Amniotic stem cell (primary cell): ENCODE measurements around the gene MSH5.
"Not testable (repeated sequence)": the region's sequence is repeated elsewhere in the genome, so short reads cannot be mapped to it uniquely, and the experiment has no call there.

Experiments
- DNase-seq: peaks from one replicate; lab custom pipeline; 2025; lab: John Stamatoyannopoulos, UW

Gene MSH5

DNA sequence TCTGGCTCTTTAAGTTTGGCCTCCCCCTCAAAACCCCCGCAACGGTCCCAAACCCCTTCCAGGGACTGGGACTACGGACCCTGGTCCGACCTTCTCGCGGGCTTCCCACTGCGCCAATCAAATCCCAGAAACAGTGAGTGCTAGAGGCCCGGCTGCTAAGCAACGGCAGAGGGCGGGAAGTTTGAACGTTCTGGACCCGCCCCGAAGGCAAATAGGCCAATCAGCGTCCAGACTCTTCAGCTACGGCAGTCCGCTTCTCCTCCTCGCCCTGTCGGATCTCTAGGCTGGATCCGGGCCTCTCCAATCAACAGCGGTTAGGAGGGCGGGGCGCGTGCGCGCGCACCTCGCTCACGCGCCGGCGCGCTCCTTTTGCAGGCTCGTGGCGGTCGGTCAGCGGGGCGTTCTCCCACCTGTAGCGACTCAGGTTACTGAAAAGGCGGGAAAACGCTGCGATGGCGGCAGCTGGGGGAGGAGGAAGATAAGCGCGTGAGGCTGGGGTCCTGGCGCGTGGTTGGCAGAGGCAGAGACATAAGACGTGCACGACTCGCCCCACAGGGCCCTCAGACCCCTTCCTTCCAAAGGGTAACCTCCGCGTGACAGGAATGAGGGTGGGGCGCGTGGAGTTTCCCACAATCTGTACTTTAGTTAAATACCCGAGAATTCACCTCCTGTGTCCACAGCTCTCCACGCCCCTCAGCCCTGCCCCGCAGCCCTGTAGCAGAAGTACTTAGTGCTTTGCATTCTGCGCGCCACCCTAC lies at the start of gene MSH5:
Gene MSH5, plus strand, starts transcription at position 367 of the 758 bp plus-strand sequence. CDS start 462 bp downstream, outside the sequence.
- DNase-seq, result peak; percentile 96

DNA sequence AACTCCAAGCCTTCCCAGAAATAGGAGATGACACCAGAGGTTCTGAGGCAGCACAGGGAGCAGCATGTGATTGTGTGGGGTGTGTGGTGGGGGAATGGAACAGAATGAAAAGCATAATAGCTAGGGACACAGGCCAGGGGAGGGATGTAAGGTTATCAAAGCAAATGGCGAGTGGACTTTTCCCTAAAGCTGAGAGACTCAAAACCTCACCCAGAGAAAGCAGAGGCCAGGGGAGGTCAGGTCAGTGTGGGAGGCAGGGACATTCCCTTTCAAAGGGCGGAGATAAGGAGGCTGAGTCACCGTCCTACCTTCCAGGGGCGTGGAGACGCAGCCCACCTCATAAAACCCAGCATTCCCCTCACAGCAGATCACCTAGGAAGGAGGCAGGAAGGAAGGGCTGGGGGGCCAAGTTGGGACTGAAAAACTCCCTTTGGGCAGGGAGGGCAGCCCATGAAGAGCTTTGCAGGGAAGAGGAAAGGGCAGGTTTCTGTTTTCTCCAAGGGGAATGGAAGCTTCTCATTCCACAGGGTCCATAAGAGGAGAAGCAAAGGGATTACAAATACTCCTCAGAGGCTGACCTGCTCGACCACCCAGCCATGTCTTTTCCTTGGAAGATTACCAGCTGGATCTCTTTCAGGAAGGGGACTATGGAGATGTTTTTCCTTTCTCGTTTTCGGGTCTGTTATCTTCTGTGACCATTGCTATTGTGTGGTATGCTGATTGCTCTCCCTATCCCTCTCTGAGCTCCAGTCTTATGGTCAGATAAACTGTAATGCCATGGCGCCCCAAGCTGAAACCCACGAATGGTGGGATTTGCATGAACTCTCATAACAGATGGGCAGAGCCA lies 49.4 kb upstream of the MSH5 start:
- no peak for DNase-seq

DNA sequence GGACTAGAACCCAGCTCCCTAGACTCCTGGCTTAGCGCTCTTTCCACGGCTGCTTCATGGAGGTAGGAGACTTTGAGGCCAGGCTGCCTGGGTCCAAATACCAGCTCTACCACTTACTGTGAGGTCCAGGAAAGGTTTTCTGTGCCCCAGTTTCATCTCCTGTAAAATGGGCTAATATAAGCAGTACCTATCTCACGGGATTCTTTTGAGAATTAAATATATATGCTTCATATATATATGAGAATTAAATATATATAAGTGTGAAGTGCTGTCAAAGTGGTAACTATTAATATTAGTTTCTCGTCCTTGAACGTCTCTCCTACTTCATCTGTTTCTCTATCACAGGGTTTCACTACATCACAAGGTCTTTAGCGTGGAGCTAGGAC lies 48.7 kb upstream of the MSH5 start:
- no peak for DNase-seq

DNA sequence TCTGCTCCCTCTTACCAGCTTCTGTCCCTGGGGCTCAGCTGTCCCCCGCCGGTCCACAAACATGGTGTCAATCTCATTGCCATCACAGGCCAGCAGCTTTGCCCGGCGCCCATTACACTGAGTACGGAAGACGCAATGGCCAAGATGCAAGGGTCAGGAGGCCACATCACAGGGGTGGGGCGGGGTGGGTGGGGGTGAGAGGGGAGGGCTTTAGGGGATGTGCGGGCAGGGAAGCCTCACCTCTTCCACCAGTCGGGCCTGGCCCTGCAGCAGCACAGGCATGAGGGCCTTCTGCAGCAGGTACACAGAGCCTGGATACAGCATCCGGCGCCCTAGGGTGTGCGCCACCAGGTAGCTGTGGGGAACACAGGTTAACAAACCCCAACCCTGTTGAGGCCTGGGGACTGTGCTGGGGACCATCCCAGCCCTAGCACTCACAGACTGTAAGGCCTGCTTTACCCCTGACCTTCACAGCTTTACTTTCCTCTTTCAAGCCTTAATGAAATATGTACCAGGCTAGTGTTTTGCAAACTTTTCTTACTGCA lies 48.2 kb upstream of the MSH5 start:
- no peak for DNase-seq

DNA sequence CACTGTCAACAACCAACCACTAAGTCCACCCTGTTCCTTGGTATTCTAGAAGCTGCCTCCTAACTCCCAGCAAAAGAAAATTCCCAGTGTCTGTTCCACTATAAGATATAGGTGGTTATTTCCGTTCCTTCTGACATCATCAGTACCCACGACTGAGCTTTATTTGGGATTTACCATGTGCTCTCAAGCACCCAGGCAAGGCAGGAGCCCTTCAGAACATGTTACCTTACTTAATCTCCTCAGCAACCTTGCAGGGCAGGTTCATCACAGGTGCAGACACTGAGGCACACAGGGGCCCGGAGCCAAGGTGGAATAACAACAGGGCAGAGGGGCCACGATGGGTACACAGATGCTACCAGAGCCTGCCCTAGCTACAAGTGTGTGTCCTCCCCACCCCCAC lies 47.5 kb upstream of the MSH5 start:
- no peak for DNase-seq

DNA sequence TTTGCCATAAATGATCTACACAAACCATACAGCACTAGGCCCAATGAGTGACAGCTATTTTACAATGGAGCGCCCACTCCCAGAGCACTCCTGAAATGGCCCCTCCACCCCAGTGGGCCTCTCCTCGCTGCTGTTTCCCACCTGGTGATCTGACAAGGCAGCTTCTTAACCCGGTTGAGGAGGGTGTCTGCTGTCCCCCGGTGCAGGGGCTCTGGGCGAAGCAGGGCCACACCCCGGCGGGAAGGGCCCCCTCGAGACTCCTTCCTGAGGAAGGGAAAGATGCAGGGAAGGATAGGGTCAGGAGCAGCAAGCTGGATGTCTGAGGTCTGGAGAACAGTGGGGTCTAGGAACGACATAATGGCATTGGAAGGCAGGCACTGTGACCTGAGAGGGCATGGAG lies 46.9 kb upstream of the MSH5 start:
- DNase-seq, result no peak

DNA sequence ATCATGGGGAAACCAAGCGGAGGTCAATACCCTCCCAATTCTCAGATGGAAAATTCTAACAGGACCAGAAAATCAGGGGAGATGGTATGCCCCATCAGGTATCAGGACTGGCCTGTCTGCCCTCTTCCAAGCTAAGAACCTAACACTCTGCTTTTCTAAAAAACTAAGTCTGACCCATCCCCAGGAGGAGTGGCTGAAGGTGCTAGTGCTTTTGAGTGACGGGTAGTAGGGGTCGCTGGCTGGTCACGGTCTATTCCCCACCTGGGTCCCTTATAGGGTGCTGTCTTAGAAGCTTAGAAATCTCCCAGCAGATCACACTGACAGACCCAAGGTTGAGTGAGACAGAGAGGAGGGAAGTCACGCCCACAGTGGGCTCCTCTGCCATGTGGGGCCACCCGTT lies 46.3 kb upstream of the MSH5 start:
- no peak for DNase-seq

DNA sequence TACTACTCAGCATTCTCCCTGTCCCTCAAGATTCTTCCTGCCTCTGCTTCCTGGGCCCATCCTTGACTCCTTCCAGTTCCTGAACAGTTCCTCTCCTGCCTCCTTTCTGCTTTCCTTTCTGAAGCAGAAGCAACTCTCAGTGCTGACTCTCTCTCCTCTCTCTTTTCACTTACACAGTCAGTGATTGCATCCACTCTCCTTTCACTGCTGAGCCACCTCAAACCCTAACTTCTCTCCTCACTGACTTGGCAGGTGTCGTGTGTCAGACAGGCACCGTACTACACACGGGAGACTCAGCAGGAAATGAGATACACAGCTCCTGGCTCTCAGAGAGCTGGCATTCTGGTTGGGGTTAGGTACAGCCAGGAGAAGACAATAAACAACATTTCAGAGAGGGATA lies 42.2 kb upstream of the MSH5 start:
- DNase-seq, result no peak

DNA sequence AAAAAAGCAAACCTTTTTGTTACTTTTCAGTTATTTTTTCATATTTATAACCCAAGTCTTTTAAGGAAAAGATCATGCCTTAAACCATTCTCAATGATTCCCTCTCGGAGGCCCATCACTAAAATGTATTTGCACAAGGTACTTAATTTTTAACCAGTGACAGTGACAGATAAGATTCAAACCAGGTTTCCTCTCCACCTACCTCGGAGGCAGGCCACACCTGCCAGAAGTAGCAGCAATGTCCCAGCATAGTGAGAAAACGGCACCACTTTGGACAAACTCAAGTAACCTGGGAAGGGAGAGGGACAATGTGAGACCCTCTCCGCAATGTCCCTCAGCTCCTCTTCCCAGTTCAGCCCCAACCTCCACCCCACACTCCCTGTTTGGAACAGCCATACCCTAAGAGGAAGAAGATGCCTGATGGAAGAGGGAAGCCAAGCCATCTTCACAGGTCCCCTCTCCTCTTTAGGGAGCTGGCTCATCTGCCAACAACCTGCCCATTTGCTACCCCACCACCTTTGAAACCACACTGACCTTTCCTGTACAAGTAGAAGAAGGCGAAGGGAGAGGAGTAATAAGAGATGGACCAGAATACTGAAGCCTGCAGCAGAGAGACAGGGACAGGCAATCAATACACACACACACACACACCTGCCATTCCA lies 38.9 kb upstream of the MSH5 start:
- no peak for DNase-seq

DNA sequence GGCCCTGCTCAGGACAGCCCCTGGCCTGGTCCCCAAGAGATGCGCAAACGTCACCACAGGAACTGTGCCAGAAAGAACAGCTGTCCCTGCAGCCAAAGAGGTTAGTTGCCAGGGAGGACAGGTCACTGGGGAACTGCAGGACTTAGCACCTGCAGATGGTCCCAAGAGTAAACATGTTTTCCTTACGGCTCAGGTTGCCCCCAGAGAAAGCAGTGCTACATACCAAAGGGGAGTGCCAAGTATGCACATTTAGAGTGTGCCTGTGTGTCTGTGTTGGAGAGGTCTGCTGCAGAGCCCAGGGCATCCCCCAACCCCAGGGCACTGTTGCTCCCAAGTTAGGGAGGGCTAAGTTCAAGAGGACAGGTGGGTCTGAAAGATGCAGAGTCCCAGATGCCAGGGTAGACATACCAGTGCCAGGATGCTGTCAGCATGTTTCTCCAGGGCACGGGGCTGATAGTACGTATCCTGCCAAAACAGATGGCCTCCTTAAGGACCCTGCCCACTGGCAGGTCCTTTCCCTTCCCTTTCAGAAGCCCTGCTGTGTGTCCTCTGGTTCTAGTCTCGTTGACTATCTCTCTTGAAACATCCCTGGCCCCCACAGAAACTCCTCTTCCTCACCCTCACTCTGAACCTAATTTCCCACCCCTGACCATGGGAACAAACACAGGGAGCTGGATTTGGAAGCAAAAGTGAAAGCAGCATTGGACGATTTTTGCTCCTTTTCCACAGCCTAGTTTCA lies 38.0 kb upstream of the MSH5 start:
- DNase-seq, result no peak

DNA sequence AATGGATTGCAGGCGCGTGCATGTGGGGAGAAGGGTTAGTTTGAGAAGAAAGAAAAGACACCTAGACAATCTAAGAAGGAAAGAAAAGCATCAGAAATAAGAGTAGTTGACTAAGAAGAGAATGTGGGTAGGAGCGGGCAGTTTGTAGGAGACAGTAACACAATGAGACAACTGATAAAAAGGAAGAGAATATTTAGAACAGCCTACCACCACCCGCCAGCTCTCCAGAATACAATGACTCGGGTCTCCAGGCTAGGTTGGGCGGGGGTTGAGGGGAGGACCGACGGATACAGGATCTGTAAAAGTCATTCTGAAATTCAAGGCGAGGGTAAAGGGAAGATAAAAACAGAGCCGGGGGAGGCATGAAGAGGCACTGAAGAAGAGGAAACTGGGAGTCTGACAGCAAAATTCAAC lies 37.4 kb upstream of the MSH5 start:
- DNase-seq, result no peak

DNA sequence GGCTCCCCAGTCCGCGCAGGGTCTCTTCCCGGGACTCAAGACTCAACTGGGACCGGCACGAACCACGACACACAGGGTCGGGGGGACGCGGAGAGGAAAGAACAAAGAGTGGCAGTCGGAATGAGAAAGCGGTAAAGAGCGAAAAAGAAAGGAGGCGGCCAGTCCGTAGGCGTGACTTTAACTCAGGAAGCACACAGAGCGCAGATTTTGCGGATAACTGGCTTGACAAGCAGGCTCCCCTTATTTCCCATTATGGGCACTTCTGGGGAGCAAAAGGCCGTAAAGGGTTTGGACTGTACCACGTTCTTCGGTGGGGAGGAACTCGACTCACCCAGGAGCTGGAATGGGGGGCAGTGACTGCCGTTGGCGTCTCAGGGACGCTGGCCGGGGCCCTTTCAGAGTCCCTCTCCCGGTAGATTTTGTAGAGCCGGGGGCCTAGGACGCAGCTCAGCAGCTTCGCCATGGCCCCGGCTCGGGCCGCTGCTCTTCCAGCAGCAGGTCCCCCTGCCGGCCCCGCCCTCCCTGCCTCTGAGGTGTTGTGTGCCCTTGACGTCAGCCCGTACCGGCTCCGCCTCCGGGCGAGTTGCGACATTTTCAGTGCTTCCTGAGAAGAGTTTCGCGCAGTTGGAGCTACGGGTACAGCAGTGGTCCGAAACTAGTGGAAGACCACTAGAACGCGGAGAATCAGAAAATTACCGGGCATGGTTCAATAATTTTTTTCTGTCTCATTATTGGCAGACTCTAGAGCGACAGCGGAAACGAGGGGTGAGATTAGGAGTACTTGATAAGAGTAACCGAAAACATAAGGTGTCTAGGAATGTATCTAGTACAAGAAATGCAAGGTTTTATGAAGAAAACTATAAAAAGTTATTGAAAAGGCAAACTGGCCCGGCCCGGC lies 36.7 kb upstream of the MSH5 start, which contains the start of gene ABHD16A:
Gene ABHD16A, minus strand, starts transcription at position 506 of the 898 bp plus-strand sequence. Its CDS starts 43 bp downstream, at position 463.
- peak; percentile 87 for DNase-seq

DNA sequence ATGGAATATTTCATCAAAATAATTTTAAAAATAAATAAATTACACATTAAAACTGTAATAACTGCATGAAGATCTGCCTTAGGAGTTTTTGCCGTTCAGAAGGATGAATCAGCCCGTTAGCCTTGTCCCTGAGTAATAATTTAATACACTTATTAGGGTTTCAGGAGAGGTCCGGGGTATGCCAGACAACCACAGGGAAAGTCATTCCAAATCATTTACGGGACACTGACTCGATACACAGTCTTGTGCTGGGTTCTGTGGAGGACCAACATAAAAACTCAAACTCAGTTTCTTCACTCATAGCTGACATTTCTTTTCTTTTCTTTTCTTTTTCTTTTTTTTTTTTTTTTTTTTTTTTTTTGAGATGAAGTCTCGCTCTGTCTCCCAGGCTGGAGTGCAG lies 33.9 kb upstream of the MSH5 start:
- DNase-seq, result no peak

DNA sequence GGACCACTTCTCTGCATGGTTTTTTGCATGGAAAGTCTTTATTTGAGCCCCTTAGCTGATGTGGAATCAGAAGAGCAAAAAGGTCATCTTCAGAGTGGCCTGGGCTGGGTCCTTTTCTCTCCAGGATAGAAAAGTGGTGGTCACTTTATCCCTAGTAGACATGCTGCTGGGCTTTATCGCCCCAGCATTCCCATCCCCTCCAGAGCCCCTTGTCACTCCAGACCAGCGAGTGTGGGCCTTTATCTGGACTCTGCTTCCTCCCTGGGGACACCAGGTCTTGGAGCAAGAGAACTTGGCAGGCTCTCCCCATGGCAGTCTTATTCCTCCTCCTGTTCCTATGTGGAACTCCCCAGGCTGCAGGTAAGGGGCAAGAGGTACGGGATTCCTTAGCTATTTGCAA lies 33.2 kb upstream of the MSH5 start, which contains the start of gene LY6G6F:
Gene LY6G6F, plus strand, starts transcription at position 268 of the 400 bp plus-strand sequence. Its CDS starts 41 bp downstream, at position 309.
- no peak for DNase-seq

DNA sequence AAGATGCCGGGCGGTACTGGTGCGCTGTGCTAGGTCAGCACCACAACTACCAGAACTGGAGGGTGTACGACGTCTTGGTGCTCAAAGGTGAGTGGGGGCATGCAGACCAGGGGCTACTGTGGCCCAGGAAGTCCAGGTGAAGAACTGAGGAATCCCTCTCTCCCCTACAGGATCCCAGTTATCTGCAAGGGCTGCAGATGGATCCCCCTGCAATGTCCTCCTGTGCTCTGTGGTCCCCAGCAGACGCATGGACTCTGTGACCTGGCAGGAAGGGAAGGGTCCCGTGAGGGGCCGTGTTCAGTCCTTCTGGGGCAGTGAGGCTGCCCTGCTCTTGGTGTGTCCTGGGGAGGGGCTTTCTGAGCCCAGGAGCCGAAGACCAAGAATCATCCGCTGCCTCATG lies 32.1 kb upstream of the MSH5 start:
- no peak for DNase-seq

DNA sequence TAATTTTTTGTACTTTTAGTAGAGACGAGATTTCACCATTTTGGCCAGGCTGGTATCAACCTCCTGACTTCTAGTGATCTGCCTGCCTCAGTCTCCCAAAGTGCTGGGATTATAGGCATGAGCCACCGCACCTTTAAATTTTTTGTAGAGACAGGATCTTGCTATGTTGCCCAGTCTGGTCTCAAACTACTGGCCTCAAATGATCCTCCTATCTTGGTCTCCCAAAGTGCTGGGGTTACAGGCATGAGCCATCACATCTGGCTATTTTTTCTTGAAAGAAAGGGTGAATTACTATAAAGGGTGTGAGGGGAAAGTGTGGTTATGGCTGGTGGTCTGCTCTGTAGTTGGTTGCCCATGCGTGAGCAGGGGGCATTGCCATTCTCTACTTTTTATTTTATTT lies 31.6 kb upstream of the MSH5 start:
- no peak for DNase-seq

DNA sequence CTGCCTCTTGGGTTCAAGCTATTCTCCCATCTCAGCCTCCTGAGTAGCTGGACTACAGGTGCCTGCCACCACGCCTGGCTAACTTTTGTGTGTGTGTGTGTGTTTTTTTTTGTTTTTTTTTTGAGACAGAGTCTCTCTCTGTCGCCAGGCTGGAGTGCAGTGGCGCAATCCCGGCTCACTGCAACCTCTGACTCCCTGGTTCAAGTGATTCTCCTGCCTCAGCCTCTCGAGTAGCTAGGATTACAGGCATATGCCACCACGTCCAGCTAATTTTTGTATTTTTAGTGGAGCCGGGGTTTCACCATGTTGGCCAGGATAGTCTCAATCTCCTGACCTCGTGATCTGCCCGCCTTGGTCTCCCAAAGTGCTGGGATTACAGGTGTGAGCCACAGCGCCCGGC lies 30.6 kb upstream of the MSH5 start:
- not testable (repeated sequence) for DNase-seq

DNA sequence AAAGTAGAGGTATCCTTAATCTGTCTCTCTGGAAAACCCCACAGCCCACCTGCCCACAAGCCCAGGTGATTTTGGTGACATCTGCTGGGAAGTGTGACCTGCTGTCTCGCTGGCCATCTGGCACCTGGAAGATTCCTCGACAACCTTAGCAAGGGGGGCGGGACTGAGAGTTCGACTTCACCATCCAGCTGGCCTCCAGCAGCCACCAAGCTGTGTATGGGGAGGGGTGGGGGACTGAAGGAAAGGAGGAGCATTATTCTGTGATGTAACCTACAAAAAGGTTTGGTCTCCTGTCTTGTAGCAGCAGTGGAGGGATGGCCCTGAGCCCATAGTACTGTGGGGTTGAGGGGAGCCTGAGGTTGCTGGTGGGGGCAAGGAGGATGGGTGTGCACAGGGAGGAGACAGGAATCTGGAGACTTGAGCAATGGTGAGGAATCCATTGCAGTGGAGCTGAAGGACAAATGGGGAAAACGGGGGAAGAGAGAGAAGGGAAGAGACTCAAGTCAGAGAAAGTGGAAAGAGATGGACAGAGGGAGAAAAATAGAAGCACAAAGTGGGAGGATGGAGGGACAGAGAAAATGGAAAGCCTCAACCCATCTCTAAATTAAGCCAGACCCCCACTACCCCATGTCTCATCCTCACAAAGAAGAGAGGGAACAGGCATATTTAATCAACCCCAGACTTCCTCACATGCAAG lies 29.1 kb upstream of the MSH5 start:
- DNase-seq, result no peak

DNA sequence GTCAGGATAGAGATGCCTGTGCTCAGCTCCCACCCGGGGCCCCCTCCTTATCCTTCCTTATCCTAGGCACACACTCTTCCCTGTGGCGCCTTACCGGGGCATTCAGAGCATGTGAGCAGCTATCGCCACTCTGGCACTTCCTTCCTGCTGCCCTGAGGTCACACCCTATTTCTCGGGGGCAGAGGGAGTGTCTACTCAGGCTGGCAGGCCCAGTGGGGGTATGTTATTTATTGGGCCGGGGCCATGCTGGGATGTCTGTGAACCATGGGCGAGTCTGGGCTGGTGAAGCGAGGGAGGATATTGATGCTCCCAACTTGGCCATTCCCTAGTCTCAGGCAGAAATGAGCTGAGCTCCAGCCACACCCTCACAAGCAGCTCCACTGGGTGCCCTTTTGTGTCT lies 28.6 kb upstream of the MSH5 start:
- DNase-seq, result no peak

DNA sequence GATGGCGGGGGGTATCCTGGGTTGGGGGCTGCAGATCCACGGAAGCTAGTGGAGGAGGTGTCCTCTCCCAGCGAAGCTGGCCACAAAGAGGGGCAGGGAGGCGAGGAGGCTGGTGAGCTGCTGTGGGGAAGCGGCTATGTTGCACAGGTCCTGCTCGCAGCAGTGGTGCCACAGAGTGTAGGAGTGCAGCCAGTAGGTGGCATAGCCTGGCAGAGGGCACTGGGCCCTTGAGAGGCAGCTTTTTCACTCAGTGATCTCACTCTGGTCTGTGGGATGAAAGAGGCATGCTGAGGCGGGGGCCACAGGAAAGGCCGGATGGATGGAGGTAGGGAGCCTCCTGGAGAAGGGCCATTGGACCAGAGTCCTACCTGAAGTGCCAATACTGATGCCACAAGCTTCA lies 27.5 kb upstream of the MSH5 start:
- DNase-seq, result no peak
